Right atrium auricular region (tissue), 2 donors: Measurements from ENCODE around the gene TXNDC5. TPM values are rescaled to one million over a fixed set of nuclear protein-coding genes. Genes with fewer than 3 reads are reported as not detected.

Experiments
- DNase-seq: peaks from one replicate; pipeline ENCODE4 v3.0.0-alpha.2; 2019; ENCODE audit warnings: low spot score
- H3K27ac ChIP-seq, 2 donors: fragments of 200-600 bp; sonication (generic); 1 replicate in 1 of 2; 2 replicates in 1 of 2; pipeline ENCODE4 v1.5.1; 2016 to 2019
- H3K27me3 ChIP-seq, 2 donors: fragments of 200-600 bp; sonication (generic); one replicate each; pipeline versions ENCODE4 v1.5.1 to v1.6.0; 2017 to 2019
- H3K36me3 ChIP-seq: fragments of 200-600 bp; sonication (generic); one replicate; pipeline ENCODE4 v1.5.1; 2016
- H3K4me1 ChIP-seq, 2 donors: fragments of 200-600 bp; sonication (generic); one replicate each; pipeline versions ENCODE4 v1.5.1 to v1.6.0; 2017 to 2019
- H3K4me3 ChIP-seq, 2 donors: fragments of 200-600 bp; sonication (generic); 1 replicate in 1 of 2; 2 replicates in 1 of 2; pipeline ENCODE4 v1.5.1; 2017 to 2019; ENCODE audit warnings: mild to moderate bottlenecking in 1 of 2, moderate library complexity in 1 of 2
- H3K9me3 ChIP-seq, 2 donors: fragments of 200-600 bp; sonication (generic); one replicate each; pipeline ENCODE4 v1.5.1; 2019
- CTCF ChIP-seq, 2 donors: fragments of 200-600 bp; sonication (generic); IDR thresholded peaks; one replicate each; pipeline ENCODE4 v1.5.1; 2019; ENCODE audit warnings: antibody characterized with exemption in 2 of 2
- total RNA-seq, 2 donors: library from RNA; depleted of rRNA; stranded (reverse); fragments of >200 nt; gene quantifications; one replicate each; pipeline ENCODE4 v1.1.0, GENCODE V29; 2016

The TXNDC5 gene
- total RNA-seq, 2 donors from 2014 or later, result 71.3 to 82.0 TPM

GRCh38 chr6:7868926-7869325 lies 41.7 kb downstream of the TXNDC5 start:
- Histone ChIP-seq H3K27me3 (no peaks in the 10 kb centered on the region), H3K9me3 (no peaks in the 10 kb centered on the region), H3K27ac (no peak overlapping the region), H3K36me3 (no peaks in the 10 kb centered on the region), H3K4me3 (no peak overlapping the region), H3K4me1 (peaks cover 0 to 6% of the 10 kb centered on the region in 2 donors)
- DNase-seq, result no peak
- TF ChIP-seq CTCF (IDR thresholded peaks at IDR 0.05), result no peak

GRCh38 chr6:7866526-7866925 lies 44.1 kb downstream of the TXNDC5 start:
- no peak overlapping the region for H3K27ac ChIP-seq
- H3K27me3 ChIP-seq, result no peaks in the 10 kb centered on the region
- no peaks in the 10 kb centered on the region for H3K9me3 ChIP-seq
- H3K4me3 ChIP-seq, result no peak overlapping the region
- H3K36me3 ChIP-seq, result no peaks in the 10 kb centered on the region
- peaks cover 0 to 6% of the 10 kb centered on the region in 2 donors for H3K4me1 ChIP-seq
- no peak for TF ChIP-seq CTCF (IDR thresholded peaks at IDR 0.05)
- DNase-seq, result no peak

- TF ChIP-seq CTCF (IDR thresholded peaks at IDR 0.05), result no peak
- no peaks in the 10 kb centered on the region for H3K36me3 ChIP-seq
- no peak for DNase-seq
- H3K9me3 ChIP-seq, result no peaks in the 10 kb centered on the region
- H3K27ac ChIP-seq, result no peak overlapping the region
- peaks cover 0 to 6% of the 10 kb centered on the region in 2 donors for H3K4me1 ChIP-seq
- H3K27me3 ChIP-seq, result no peaks in the 10 kb centered on the region
- H3K4me3 ChIP-seq, result no peak overlapping the region
Measured at GRCh38 chr6:7865781-7866180, 44.8 kb downstream of the TXNDC5 start.

- Histone ChIP-seq H3K36me3 (no peaks in the 10 kb centered on the region), H3K4me3 (no peak overlapping the region), H3K27me3 (no peaks in the 10 kb centered on the region), H3K4me1 (no peaks in the 10 kb centered on the region), H3K9me3 (no peaks in the 10 kb centered on the region), H3K27ac (no peak overlapping the region)
- no peak for TF ChIP-seq CTCF (IDR thresholded peaks at IDR 0.05)
- no peak for DNase-seq
Measured at GRCh38 chr6:7859591-7859990, 51.0 kb downstream of the TXNDC5 start.

- TF ChIP-seq CTCF (IDR thresholded peaks at IDR 0.05), result no peak
- Histone ChIP-seq H3K4me3 (no peak overlapping the region), H3K27ac (no peak overlapping the region), H3K27me3 (no peaks in the 10 kb centered on the region), H3K36me3 (no peaks in the 10 kb centered on the region), H3K4me1 (no peaks in the 10 kb centered on the region), H3K9me3 (peaks cover 0 to 24% of the 10 kb centered on the region in 2 donors)
- DNase-seq, result no peak
Measured at GRCh38 chr6:7851780-7852179, 58.8 kb downstream of the TXNDC5 start.

- DNase-seq, result no peak
- H3K36me3 ChIP-seq, result no peaks in the 10 kb centered on the region
- no peaks in the 10 kb centered on the region for H3K4me1 ChIP-seq
- no peak overlapping the region for H3K4me3 ChIP-seq
- H3K27ac ChIP-seq, result no peak overlapping the region
- H3K27me3 ChIP-seq, result no peaks in the 10 kb centered on the region
- TF ChIP-seq CTCF (IDR thresholded peaks at IDR 0.05), result no peak
- H3K9me3 ChIP-seq, result peaks cover 0 to 24% of the 10 kb centered on the region in 2 donors
Measured at GRCh38 chr6:7848229-7848628, 62.4 kb downstream of the TXNDC5 start.
